Activated T-helper 2 cell treated with anti-CD3 and anti-CD28 coated beads, Interferon-gamma antibody, Interleukin-2, Interleukin-4, amounts not matched to agents 10 μg/mL and 5 μg/mL and 100 μg/mL, durations not matched to agents 14 hours and 24 hours and 36 hours (primary cell): ENCODE measurements around the gene GTF3C5. TPM values are rescaled to one million over a fixed set of nuclear protein-coding genes. Genes with fewer than 3 reads are reported as not detected.

ENCODE experiments used
- DNase-seq: peaks from one replicate; pipeline ENCODE4 v3.0.0; 2021; ENCODE audit warnings: low spot score
- H3K27ac Mint-ChIP-seq: one replicate; pipeline ENCODE4 v1.8.0; 2021; ENCODE audit warnings: mixed read lengths
- H3K27me3 Mint-ChIP-seq: one replicate; pipeline ENCODE4 v1.8.0; 2021; ENCODE audit warnings: low read depth, mixed read lengths
- H3K36me3 Mint-ChIP-seq: one replicate; pipeline ENCODE4 v1.8.0; 2021; ENCODE audit warnings: low read depth, mixed read lengths
- H3K4me1 Mint-ChIP-seq: one replicate; pipeline ENCODE4 v1.8.0; 2021; ENCODE audit warnings: low read depth, mixed read lengths
- H3K4me3 Mint-ChIP-seq: one replicate; pipeline ENCODE4 v1.8.0; 2021; ENCODE audit warnings: low read depth, mild to moderate bottlenecking, moderate library complexity, mixed read lengths
- H3K9me3 Mint-ChIP-seq: one replicate; pipeline ENCODE4 v1.8.0; 2021; ENCODE audit warnings: mixed read lengths
- intact Hi-C: fragments of 100-400 bp; cut with micrococcal nuclease; formaldehyde crosslinking; loops from one replicate; pipeline ENCODE4 v1.15.1; 2023
- total RNA-seq: library from RNA; stranded (reverse); gene quantifications from 2 replicates; pipeline ENCODE4 v1.2.3, GENCODE V29; 2022

The GTF3C5 gene
- total RNA-seq, 1 donor from 2014 or later = 89.7 TPM

- Mint-ChIP-seq H3K36me3 (peaks cover 54% of the 10 kb centered on the region), H3K27ac (no peak overlapping the region), H3K9me3 (no peaks in the 10 kb centered on the region), H3K4me1 (peaks cover 6% of the 10 kb centered on the region), H3K27me3 (no peaks in the 10 kb centered on the region), H3K4me3 (no peak overlapping the region)
- intact Hi-C loops = loop anchor here (5.0 kb wide), 1 partner anchor 103 kb away; no protein-coding TSS in a partner anchor
- DNase-seq = no peak
Measured at GRCh38 chr9:133044661-133045060, 13.9 kb downstream of the GTF3C5 start.

GRCh38 chr9:133045132-133045531 is 14.3 kb downstream of the GTF3C5 start:
- Mint-ChIP-seq H3K9me3 (no peaks in the 10 kb centered on the region), H3K27me3 (no peaks in the 10 kb centered on the region), H3K4me3 (no peak overlapping the region), H3K4me1 (peaks cover 6% of the 10 kb centered on the region), H3K36me3 (peaks cover 57% of the 10 kb centered on the region), H3K27ac (no peak overlapping the region)
- intact Hi-C loops = loop anchor here (5.0 kb wide), 1 partner anchor 102 kb away; no protein-coding TSS in a partner anchor
- DNase-seq = no peak

- DNase-seq = no peak
- Mint-ChIP-seq H3K27ac (no peak overlapping the region), H3K4me1 (peaks cover 6% of the 10 kb centered on the region), H3K4me3 (no peak overlapping the region), H3K9me3 (no peaks in the 10 kb centered on the region), H3K27me3 (no peaks in the 10 kb centered on the region), H3K36me3 (peaks cover 60% of the 10 kb centered on the region)
- intact Hi-C loops = loop anchor here (5.0 kb wide), 1 partner anchor 101 kb away; no protein-coding TSS in a partner anchor
Measured at GRCh38 chr9:133046196-133046899, 15.6 kb downstream of the GTF3C5 start.

- Mint-ChIP-seq H3K27me3 (no peaks in the 10 kb centered on the region), H3K27ac (no peak overlapping the region), H3K36me3 (peaks cover 59% of the 10 kb centered on the region), H3K9me3 (no peaks in the 10 kb centered on the region), H3K4me3 (no peak overlapping the region), H3K4me1 (peaks cover 6% of the 10 kb centered on the region)
- DNase-seq = no peak
- intact Hi-C loops = loop anchor here (5.0 kb wide), 1 partner anchor 100 kb away; no protein-coding TSS in a partner anchor
Measured at GRCh38 chr9:133046900-133047295, 16.1 kb downstream of the GTF3C5 start.

- Mint-ChIP-seq H3K27ac (no peak overlapping the region), H3K4me3 (no peak overlapping the region), H3K9me3 (no peaks in the 10 kb centered on the region), H3K27me3 (no peaks in the 10 kb centered on the region), H3K4me1 (peaks cover 6% of the 10 kb centered on the region), H3K36me3 (peaks cover 59% of the 10 kb centered on the region)
- DNase-seq = no peak
- intact Hi-C loops = loop anchor here (5.0 kb wide), 1 partner anchor 99 kb away; no protein-coding TSS in a partner anchor
Measured at GRCh38 chr9:133048595-133048994, 17.8 kb downstream of the GTF3C5 start.

GRCh38 chr9:133049043-133049442 is 18.2 kb downstream of the GTF3C5 start:
- Mint-ChIP-seq H3K4me1 (peaks cover 6% of the 10 kb centered on the region), H3K4me3 (no peak overlapping the region), H3K36me3 (peaks cover 59% of the 10 kb centered on the region), H3K27ac (no peak overlapping the region), H3K9me3 (no peaks in the 10 kb centered on the region), H3K27me3 (no peaks in the 10 kb centered on the region)
- DNase-seq = no peak
- intact Hi-C loops = loop anchor here (5.0 kb wide), 1 partner anchor 98 kb away; no protein-coding TSS in a partner anchor

- Mint-ChIP-seq H3K27me3 (no peaks in the 10 kb centered on the region), H3K4me1 (no peaks in the 10 kb centered on the region), H3K9me3 (no peaks in the 10 kb centered on the region), H3K27ac (no peak overlapping the region), H3K4me3 (no peak overlapping the region), H3K36me3 (peaks cover 53% of the 10 kb centered on the region)
- DNase-seq = no peak
- intact Hi-C loops = no loop called here
Measured at GRCh38 chr9:133050142-133050541, 19.3 kb downstream of the GTF3C5 start.

GRCh38 chr9:133050781-133051180 is 20.0 kb downstream of the GTF3C5 start:
- intact Hi-C loops = no loop called here
- H3K4me1 Mint-ChIP-seq = no peaks in the 10 kb centered on the region
- H3K27ac Mint-ChIP-seq = no peak overlapping the region
- DNase-seq = no peak
- H3K4me3 Mint-ChIP-seq = no peak overlapping the region
- H3K9me3 Mint-ChIP-seq = no peaks in the 10 kb centered on the region
- H3K36me3 Mint-ChIP-seq = peaks cover 55% of the 10 kb centered on the region
- H3K27me3 Mint-ChIP-seq = no peaks in the 10 kb centered on the region

GRCh38 chr9:133051281-133051900 is 20.6 kb downstream of the GTF3C5 start:
- H3K27ac Mint-ChIP-seq = no peak overlapping the region
- no peaks in the 10 kb centered on the region for H3K9me3 Mint-ChIP-seq
- no peaks in the 10 kb centered on the region for H3K27me3 Mint-ChIP-seq
- peaks cover 55% of the 10 kb centered on the region for H3K36me3 Mint-ChIP-seq
- H3K4me1 Mint-ChIP-seq = peaks cover 4% of the 10 kb centered on the region
- DNase-seq = no peak
- intact Hi-C loops = no loop called here
- no peak overlapping the region for H3K4me3 Mint-ChIP-seq

- H3K27me3 Mint-ChIP-seq = no peaks in the 10 kb centered on the region
- peaks cover 7% of the 10 kb centered on the region for H3K4me1 Mint-ChIP-seq
- peaks cover 51% of the 10 kb centered on the region for H3K36me3 Mint-ChIP-seq
- no peaks in the 10 kb centered on the region for H3K9me3 Mint-ChIP-seq
- H3K4me3 Mint-ChIP-seq = no peak overlapping the region
- DNase-seq = no peak
- no peak overlapping the region for H3K27ac Mint-ChIP-seq
- intact Hi-C loops = no loop called here
Measured at GRCh38 chr9:133051966-133052539, 21.3 kb downstream of the GTF3C5 start.

- intact Hi-C loops = no loop called here
- no peaks in the 10 kb centered on the region for H3K27me3 Mint-ChIP-seq
- H3K9me3 Mint-ChIP-seq = no peaks in the 10 kb centered on the region
- peaks cover 59% of the 10 kb centered on the region for H3K36me3 Mint-ChIP-seq
- no peak overlapping the region for H3K4me3 Mint-ChIP-seq
- no peak for DNase-seq
- H3K4me1 Mint-ChIP-seq = peaks cover 24% of the 10 kb centered on the region
- H3K27ac Mint-ChIP-seq = no peak overlapping the region
Measured at GRCh38 chr9:133054194-133054890, 23.5 kb downstream of the GTF3C5 start.

GRCh38 chr9:133054966-133055365 is 24.2 kb downstream of the GTF3C5 start:
- intact Hi-C loops = no loop called here
- Mint-ChIP-seq H3K36me3 (peaks cover 53% of the 10 kb centered on the region), H3K4me1 (peaks cover 30% of the 10 kb centered on the region)

More at GRCh38 chr9:133054966-133055365, 24.2 kb downstream of the GTF3C5 start:
- Mint-ChIP-seq H3K27ac (no peak overlapping the region), H3K27me3 (no peaks in the 10 kb centered on the region), H3K4me3 (no peak overlapping the region), H3K9me3 (no peaks in the 10 kb centered on the region)
- DNase-seq = no peak
